NCI-H1694 (cell line): ENCODE measurements around the gene TRIM72.
"Not testable (repeated sequence)": the region's sequence is repeated elsewhere in the genome, so short reads cannot be mapped to it uniquely, and the experiment has no call there.

Source experiments
- DNase-seq: peaks from one replicate; lab custom pipeline; 2025; lab: John Stamatoyannopoulos, UW

TRIM72 gene

GRCh38 chr16:31256466-31256865, 42.5 kb downstream of the TRIM72 start:
- no peak for DNase-seq

- DNase-seq = no peak
These were observed 44.4 kb downstream of the TRIM72 start for GRCh38 chr16:31258366-31258765.

- no peak for DNase-seq
These were observed 46.4 kb downstream of the TRIM72 start for GRCh38 chr16:31260136-31260931.

- DNase-seq = no peak
These were observed 48.2 kb downstream of the TRIM72 start for GRCh38 chr16:31262084-31262483.

- DNase-seq = no peak
These were observed 51.7 kb downstream of the TRIM72 start for GRCh38 chr16:31265329-31266245.

- no peak for DNase-seq
These were observed 53.6 kb downstream of the TRIM72 start for GRCh38 chr16:31267332-31268032.

- no peak for DNase-seq
These were observed 54.1 kb downstream of the TRIM72 start for GRCh38 chr16:31268033-31268365.

GRCh38 chr16:31268891-31269290, 55.0 kb downstream of the TRIM72 start:
- DNase-seq = no peak

- no peak for DNase-seq
These were observed 55.6 kb downstream of the TRIM72 start for GRCh38 chr16:31269541-31269940.

- not testable (repeated sequence) for DNase-seq
These were observed 56.1 kb downstream of the TRIM72 start for GRCh38 chr16:31269973-31270372.

- no peak for DNase-seq
These were observed 56.9 kb downstream of the TRIM72 start for GRCh38 chr16:31270795-31271194.

- no peak for DNase-seq
These were observed 57.8 kb downstream of the TRIM72 start for GRCh38 chr16:31271621-31272190.

- DNase-seq = no peak
These were observed 59.3 kb downstream of the TRIM72 start for GRCh38 chr16:31273187-31273586.

GRCh38 chr16:31273676-31274075, 59.8 kb downstream of the TRIM72 start:
- peak; percentile 27 for DNase-seq

- peak; percentile 8 for DNase-seq
These were observed 61.2 kb downstream of the TRIM72 start for GRCh38 chr16:31274831-31275816.

GRCh38 chr16:31276600-31276999, 62.7 kb downstream of the TRIM72 start:
- no peak for DNase-seq

GRCh38 chr16:31277659-31278260, 63.8 kb downstream of the TRIM72 start:
- no peak for DNase-seq

GRCh38 chr16:31278853-31279252, 64.9 kb downstream of the TRIM72 start:
- DNase-seq = not testable (repeated sequence)
